Epithelial cell of esophagus (primary cell): ENCODE results near the gene EVL.

Experiments used
- DNase-seq: peaks from one replicate; pipeline ENCODE4 v3.0.0; 2010; ENCODE audit warnings: low read depth
- H3K4me3 ChIP-seq: 2 replicates; pipeline ENCODE4 v1.5.1; 2011; ENCODE audit warnings: mild to moderate bottlenecking, low read length, control low read depth
- TF ChIP-seq, protein P1 (sequence below): IDR thresholded peaks from 2 replicates; pipeline ENCODE4 v1.5.1; 2011; ENCODE audit warnings: low read depth, mild to moderate bottlenecking, low read length, control low read depth, inconsistent platforms; ENCODE audit not compliant: insufficient read depth; ENCODE audit errors: missing control alignments

Gene EVL

DNA sequence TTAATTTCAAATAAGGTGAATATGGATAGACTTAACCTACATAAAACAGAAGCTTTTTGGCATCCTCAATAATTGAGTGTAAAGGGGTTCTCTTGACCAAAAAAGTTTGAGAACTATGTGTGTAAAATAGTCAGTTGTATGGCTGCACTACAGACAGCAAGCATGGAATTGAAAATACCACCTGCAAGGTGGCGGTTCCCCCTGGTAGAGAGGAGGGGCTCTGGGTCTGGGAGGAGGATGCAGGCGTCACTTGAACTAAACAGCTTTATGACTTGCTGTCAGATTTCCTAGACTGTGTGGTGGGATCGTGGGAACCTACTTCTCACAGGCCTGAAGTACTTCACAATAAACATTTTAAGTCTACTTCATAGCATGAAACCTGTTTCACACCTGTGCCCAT lies 6.3 kb downstream of the EVL start:
- H3K4me3 ChIP-seq: no peak overlapping the region
- TF ChIP-seq, protein P1, sequence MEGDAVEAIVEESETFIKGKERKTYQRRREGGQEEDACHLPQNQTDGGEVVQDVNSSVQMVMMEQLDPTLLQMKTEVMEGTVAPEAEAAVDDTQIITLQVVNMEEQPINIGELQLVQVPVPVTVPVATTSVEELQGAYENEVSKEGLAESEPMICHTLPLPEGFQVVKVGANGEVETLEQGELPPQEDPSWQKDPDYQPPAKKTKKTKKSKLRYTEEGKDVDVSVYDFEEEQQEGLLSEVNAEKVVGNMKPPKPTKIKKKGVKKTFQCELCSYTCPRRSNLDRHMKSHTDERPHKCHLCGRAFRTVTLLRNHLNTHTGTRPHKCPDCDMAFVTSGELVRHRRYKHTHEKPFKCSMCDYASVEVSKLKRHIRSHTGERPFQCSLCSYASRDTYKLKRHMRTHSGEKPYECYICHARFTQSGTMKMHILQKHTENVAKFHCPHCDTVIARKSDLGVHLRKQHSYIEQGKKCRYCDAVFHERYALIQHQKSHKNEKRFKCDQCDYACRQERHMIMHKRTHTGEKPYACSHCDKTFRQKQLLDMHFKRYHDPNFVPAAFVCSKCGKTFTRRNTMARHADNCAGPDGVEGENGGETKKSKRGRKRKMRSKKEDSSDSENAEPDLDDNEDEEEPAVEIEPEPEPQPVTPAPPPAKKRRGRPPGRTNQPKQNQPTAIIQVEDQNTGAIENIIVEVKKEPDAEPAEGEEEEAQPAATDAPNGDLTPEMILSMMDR: no peak
- no peak for DNase-seq

DNA sequence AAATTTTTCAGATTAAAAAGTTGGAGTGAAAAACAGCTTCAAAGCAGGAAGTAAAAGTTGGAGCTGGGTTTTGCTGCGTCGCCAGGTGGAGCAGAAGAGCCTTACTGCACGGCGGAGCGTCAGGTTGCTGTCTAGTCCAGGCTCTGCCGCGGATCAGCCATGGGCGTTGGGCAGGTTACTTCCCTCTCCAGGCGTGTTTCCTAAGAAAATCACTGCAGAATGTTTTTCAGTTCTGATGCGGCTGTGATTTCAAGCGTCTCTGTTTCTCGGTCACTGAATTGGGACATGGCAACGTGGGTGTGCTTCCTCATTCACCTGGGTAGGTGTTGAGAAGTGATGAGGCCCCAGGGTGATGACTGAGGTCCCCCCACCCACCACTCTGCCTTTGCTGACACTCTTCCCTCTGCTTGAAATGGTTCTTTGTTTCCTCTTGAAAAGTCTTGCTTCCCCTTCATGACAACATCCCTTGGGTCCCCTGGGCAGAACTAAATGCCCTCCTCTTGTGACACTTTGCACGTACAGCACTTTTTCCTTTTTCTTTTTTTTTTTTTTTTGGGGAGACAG lies 7.6 kb downstream of the EVL start:
- TF ChIP-seq, protein P1: peak; percentile 90
- peak; percentile 86 for DNase-seq
- H3K4me3 ChIP-seq: no peak overlapping the region

DNA sequence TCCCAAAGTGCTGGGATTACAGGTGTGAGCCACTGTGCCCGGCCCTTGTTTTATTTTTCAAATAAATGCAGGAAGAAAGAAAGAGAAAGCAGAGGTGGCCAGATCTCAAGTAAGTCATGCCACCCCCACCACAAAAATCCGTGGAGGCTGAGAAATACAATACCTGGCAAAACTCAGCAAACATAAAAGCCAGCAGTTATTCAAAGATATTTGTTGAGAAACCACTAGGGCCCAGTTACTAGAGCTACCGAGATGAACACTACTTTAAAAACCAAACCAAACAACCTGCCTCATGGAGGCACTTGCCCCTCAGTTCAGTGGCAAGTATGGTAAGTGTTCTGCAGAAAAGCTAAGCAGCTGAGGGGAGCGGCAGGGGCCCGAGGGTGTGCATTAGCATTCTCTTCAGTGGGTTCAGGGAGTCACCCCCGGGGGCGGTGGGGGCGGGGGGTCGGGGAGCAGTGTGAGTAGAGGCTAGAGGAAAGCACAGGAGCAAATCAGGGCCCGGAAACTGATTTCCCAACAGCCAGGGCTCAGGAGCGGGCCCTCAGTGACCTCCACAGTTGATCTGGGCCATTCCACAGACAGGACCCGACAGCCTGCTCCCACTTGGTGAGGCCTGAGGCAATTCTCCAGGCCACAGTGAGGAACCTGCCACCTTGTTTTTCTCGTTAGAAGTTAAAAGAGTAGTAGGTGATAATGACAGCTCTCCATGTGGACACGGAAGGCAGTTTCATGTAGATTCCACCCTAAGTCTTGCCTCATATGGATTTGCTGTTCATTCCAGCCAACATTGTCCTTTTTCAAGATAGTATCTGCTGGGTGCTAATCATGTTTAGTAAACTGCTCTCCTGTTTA lies 8.6 kb downstream of the EVL start:
- TF ChIP-seq, protein P1: no peak
- no peak for DNase-seq
- H3K4me3 ChIP-seq: no peak overlapping the region

DNA sequence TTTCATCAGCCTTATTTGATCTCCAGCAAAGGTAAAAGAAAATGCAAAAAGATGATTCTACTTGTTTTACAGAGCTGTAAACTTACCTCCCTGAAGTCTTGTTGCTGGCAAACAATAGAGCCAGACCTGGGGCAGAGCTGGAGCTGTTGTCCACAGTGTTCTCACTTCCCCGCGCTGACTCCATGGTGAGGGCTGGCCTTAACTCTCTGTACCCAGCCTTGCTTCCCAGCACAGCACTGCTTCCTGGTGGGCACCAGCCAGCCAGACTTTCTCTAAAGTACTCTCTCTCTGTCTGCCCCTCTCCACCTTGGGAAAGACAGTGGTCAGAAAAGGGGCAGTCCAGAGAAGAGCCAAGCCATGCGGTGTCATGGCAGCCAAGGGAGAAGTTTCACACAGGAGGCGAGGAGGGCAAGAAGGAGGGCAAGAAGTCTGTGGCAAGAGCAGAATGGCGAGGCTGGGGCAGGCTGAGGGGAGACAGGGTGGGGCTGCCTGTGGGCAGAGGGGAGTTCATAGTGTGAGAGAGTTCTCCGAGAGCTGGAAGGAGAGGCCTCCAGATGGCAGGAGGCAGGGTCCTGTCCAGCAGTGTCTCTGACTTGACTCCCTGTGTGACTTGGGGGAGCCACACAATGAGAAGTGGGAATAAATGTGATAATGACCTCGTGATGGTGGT lies 9.3 kb downstream of the EVL start:
- TF ChIP-seq, protein P1: no peak
- no peak overlapping the region for H3K4me3 ChIP-seq

DNA sequence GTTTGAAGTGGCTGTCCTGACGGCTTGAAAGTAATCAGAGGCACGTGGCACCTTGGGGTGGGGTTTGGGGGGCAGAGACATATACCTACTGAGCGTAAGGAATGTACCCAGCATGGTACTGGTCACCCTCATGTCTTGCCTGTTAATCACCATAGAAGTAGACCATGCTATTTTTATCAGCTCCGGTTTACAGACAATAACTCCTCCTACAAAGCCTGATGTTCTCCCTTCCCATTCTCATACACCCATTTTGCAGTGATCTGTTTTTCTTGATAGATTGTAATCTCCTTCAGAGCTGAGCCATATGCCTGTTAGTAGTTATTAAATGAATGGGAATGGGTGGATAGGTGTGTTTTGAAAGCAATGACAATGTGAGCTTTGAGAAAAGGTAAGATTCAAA lies 10.5 kb downstream of the EVL start:
- TF ChIP-seq, protein P1: no peak
- no peak overlapping the region for H3K4me3 ChIP-seq
- DNase-seq: no peak

More for the DNA sequence above, 9.3 kb downstream of the EVL start:
- DNase-seq: no peak

DNA sequence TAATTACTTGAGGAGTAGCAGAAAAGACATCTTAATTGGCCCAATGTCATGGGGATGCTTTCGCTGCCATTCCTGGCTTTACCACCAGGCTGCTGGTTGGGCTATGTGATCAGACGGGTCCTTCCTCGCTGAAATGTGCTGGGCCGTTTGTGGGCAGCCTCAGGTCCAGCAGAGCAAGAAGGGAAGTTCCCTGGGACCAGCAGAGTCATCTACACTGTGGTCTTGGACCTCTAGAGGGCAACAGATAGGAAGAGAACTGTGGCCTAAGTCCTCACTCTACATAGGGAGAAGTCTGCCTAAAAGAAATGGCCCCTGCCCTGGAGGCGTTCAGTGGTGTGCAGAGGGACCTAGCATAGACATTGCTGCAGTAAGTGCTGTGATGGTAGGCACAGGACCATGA lies 10.9 kb downstream of the EVL start:
- no peak overlapping the region for H3K4me3 ChIP-seq
- DNase-seq: no peak
- TF ChIP-seq, protein P1: peak; percentile 18
